ENCODE data around the gene FGF7.
"Not testable (repeated sequence)": the region's sequence is repeated elsewhere in the genome, so short reads cannot be mapped to it uniquely, and the experiment has no call there.

FGF7 gene

GRCh38 chr15:49423021-49423420 lies at the start of gene FGF7:
TSS of gene FGF7 (plus strand) at chr15:49423242. CDS start at chr15:49424298, 1,056 bp downstream.
- no peak within 1 kb of the TSS for H3K27ac ChIP-seq
- TF ChIP-seq CTCF (IDR thresholded peaks at IDR 0.05) (no peak), ZFX (IDR thresholded peaks at IDR 0.05; ENCODE audit: borderline replicate concordance) (no peak)

GRCh38 chr15:49379996-49380395 lies 43.0 kb upstream of the FGF7 start:
- no peak overlapping the region for H3K27ac ChIP-seq
- TF ChIP-seq CTCF (IDR thresholded peaks at IDR 0.05), result no peak
- no peak for TF ChIP-seq ZFX (IDR thresholded peaks at IDR 0.05; ENCODE audit: borderline replicate concordance)

- TF ChIP-seq ZFX (IDR thresholded peaks at IDR 0.05; ENCODE audit: borderline replicate concordance) (no peak), CTCF (IDR thresholded peaks at IDR 0.05) (no peak)
- no peak overlapping the region for H3K27ac ChIP-seq
These were observed 42.1 kb upstream of the FGF7 start for GRCh38 chr15:49380912-49381311.

- no peak overlapping the region for H3K27ac ChIP-seq
- TF ChIP-seq CTCF (IDR thresholded peaks at IDR 0.05) (no peak), ZFX (IDR thresholded peaks at IDR 0.05; ENCODE audit: borderline replicate concordance) (no peak)
These were observed 40.6 kb upstream of the FGF7 start for GRCh38 chr15:49382394-49382793.

GRCh38 chr15:49383266-49383665 lies 39.8 kb upstream of the FGF7 start:
- no peak overlapping the region for H3K27ac ChIP-seq
- no peak for TF ChIP-seq ZFX (IDR thresholded peaks at IDR 0.05; ENCODE audit: borderline replicate concordance)
- no peak for TF ChIP-seq CTCF (IDR thresholded peaks at IDR 0.05)

GRCh38 chr15:49387471-49387870 lies 35.6 kb upstream of the FGF7 start:
- H3K27ac ChIP-seq, result no peak overlapping the region
- TF ChIP-seq ZFX (IDR thresholded peaks at IDR 0.05; ENCODE audit: borderline replicate concordance) (no peak), CTCF (IDR thresholded peaks at IDR 0.05) (no peak)

- not testable (repeated sequence) for H3K27ac ChIP-seq
These were observed 20.3 kb upstream of the FGF7 start for GRCh38 chr15:49402515-49403296.

Measured in 22Rv1 (cell line).